Activated naive CD8-positive, alpha-beta T cell treated with anti-CD3 and anti-CD28 coated beads for 36 hours (primary cell): ENCODE data around the gene CCDC171. TPM values are rescaled to one million over a fixed set of nuclear protein-coding genes. Genes with fewer than 3 reads are reported as not detected.

Experiments
- DNase-seq: peaks from one replicate; pipeline ENCODE4 v3.0.0; 2021
- H3K27ac Mint-ChIP-seq: one replicate; pipeline ENCODE4 v1.8.0; 2022; ENCODE audit warnings: mild to moderate bottlenecking, moderate library complexity, mixed read lengths
- H3K27me3 Mint-ChIP-seq: one replicate; pipeline ENCODE4 v1.8.0; 2022; ENCODE audit warnings: mild to moderate bottlenecking, mixed read lengths
- H3K36me3 Mint-ChIP-seq: one replicate; pipeline ENCODE4 v1.8.0; 2021; ENCODE audit warnings: mild to moderate bottlenecking, mixed read lengths
- H3K4me1 Mint-ChIP-seq: one replicate; pipeline ENCODE4 v1.8.0; 2021; ENCODE audit warnings: mixed read lengths
- H3K4me3 Mint-ChIP-seq: one replicate; pipeline ENCODE4 v1.8.0; 2022; ENCODE audit warnings: mild to moderate bottlenecking, moderate library complexity, mixed read lengths
- H3K9me3 Mint-ChIP-seq: one replicate; pipeline ENCODE4 v1.8.0; 2022; ENCODE audit warnings: mixed read lengths
- total RNA-seq, 2 experiments: library from RNA; stranded (reverse); gene quantifications; one replicate each; pipeline ENCODE4 v1.2.3, GENCODE V29; 2021

CCDC171 gene
- total RNA-seq, 2 experiments from 2014 or later = 1.9 to 2.4 TPM

- no peak for DNase-seq
- Mint-ChIP-seq H3K36me3 (no peaks in the 10 kb centered on the region), H3K4me3 (no peak overlapping the region), H3K27me3 (no peaks in the 10 kb centered on the region), H3K9me3 (no peaks in the 10 kb centered on the region), H3K27ac (no peak overlapping the region), H3K4me1 (no peaks in the 10 kb centered on the region)
Measured at GRCh38 chr9:15975101-15975778, 422.4 kb downstream of the CCDC171 start.

DNA sequence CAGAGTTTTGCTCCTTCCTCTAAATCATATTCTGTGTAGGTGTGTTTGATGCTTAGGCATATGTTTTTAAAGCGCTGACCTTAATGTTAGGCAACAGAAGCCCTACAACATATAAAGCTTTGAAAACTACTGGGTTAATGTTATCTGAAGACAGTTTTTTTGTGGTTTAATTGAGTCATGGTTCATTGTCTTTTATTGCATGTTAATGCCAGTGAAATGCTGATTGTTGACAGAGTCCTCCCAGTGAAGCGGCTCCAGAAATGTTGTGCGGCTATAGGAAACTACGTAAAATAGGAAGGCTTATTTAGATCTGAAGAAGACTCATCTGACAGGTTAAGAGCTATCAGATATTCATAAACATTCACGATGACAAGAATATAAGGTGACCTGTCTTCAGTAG is 424.6 kb downstream of the CCDC171 start:
- H3K4me3 Mint-ChIP-seq = no peak overlapping the region
- H3K27ac Mint-ChIP-seq = no peak overlapping the region
- H3K27me3 Mint-ChIP-seq = no peaks in the 10 kb centered on the region
- no peak for DNase-seq
- H3K4me1 Mint-ChIP-seq = no peaks in the 10 kb centered on the region
- no peaks in the 10 kb centered on the region for H3K9me3 Mint-ChIP-seq
- no peaks in the 10 kb centered on the region for H3K36me3 Mint-ChIP-seq

DNA sequence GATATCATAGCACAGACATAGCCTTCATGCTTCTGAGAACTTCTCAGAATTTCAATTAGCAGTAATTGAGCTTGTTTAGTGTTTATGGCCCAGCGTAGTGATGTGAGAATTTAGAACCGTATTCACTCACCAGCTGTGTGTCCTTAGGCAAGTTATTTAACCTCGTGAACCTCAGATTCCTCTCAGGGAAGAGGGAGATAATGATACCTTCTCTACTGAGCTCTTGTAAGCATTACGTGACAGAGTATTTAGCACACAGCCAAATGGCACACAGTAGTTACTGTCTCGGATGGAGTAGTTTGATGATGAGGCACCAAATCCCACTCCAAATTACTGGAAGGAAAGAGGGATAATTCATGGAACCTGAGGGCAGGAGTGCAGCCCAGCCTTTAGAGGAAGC is 429.3 kb downstream of the CCDC171 start:
- H3K4me1 Mint-ChIP-seq = no peaks in the 10 kb centered on the region
- H3K9me3 Mint-ChIP-seq = peaks cover 1% of the 10 kb centered on the region
- no peaks in the 10 kb centered on the region for H3K27me3 Mint-ChIP-seq
- no peak overlapping the region for H3K27ac Mint-ChIP-seq
- H3K4me3 Mint-ChIP-seq = no peak overlapping the region
- DNase-seq = no peak
- H3K36me3 Mint-ChIP-seq = no peaks in the 10 kb centered on the region

DNA sequence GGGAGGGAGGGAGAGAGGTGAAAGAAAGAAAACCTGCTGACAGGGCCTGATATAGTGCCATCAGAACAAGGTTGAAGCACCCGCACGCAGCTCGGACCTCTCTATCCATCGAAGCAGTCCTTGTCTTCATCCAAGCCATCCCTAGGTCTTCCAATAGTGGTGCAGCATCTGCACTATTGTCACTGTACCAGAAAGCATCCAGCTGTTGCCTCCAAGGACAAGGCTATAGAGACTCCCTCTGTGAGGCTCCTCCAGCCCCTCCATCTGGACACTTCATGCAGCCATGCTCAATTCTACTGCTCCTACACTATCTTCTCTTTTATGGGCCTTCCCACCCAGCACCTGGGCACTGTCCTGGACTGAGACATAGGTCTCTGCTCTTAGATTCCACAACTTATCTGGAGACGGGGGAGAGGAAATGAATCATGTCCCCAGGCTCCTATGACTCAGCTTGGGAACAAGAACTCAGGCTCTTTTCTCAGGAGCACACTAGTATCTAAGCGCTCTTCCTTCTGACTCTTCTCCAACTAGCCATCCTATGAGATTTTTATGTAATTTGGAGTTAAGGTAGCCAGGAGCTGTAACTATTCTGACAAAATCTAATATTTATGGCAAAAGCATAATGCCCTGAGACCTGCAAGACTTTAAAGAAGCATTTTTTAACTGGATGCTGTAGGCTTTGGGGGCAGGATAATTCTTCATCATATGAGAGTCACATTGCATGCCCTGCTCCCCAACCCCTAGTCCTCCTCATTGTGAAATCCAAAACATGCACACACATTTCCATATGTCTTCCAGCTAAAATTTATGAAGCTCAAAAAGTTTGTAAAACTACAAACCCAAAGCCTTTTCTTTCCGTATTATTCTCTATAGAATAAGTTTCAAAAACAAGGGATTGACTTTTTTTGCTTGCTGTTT is 446.8 kb downstream of the CCDC171 start:
- Mint-ChIP-seq H3K27me3 (no peaks in the 10 kb centered on the region), H3K4me1 (no peaks in the 10 kb centered on the region), H3K4me3 (no peak overlapping the region), H3K27ac (no peak overlapping the region), H3K9me3 (peaks cover 11% of the 10 kb centered on the region), H3K36me3 (no peaks in the 10 kb centered on the region)
- DNase-seq = no peak

- Mint-ChIP-seq H3K9me3 (peaks cover 3% of the 10 kb centered on the region), H3K36me3 (no peaks in the 10 kb centered on the region), H3K27ac (no peak overlapping the region), H3K4me1 (no peaks in the 10 kb centered on the region), H3K4me3 (no peak overlapping the region), H3K27me3 (no peaks in the 10 kb centered on the region)
- no peak for DNase-seq
Measured at GRCh38 chr9:16000811-16001210, 448.0 kb downstream of the CCDC171 start.

DNA sequence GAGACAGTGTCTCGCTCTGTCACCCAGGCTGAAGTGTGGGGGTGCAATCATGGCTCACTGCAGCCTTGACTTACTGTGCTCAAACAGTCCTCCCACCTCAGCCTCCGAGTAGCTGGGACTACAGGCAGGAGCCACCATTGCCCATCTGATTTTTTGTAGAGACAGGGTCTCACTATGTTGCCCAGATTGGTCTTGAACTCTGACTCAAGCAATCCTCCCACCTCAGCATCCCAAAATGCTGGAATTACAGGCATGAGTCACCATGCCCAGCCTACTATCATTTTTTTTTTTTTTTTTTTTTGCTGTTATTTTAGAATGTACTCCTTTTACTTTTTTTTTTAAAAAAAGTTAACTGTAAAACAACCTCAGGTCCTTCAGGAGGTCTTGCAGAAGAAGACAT is 449.0 kb downstream of the CCDC171 start:
- Mint-ChIP-seq H3K4me1 (no peaks in the 10 kb centered on the region), H3K27me3 (no peaks in the 10 kb centered on the region), H3K4me3 (no peak overlapping the region), H3K27ac (no peak overlapping the region), H3K36me3 (no peaks in the 10 kb centered on the region), H3K9me3 (no peaks in the 10 kb centered on the region)
- DNase-seq = no peak

- Mint-ChIP-seq H3K4me1 (no peaks in the 10 kb centered on the region), H3K27me3 (no peaks in the 10 kb centered on the region), H3K27ac (no peak overlapping the region), H3K4me3 (no peak overlapping the region), H3K9me3 (no peaks in the 10 kb centered on the region), H3K36me3 (no peaks in the 10 kb centered on the region)
- no peak for DNase-seq
Measured at GRCh38 chr9:16002816-16003215, 450.0 kb downstream of the CCDC171 start.

- Mint-ChIP-seq H3K36me3 (no peaks in the 10 kb centered on the region), H3K4me1 (no peaks in the 10 kb centered on the region), H3K9me3 (peaks cover 4% of the 10 kb centered on the region), H3K4me3 (no peak overlapping the region), H3K27me3 (peaks cover 4% of the 10 kb centered on the region), H3K27ac (no peak overlapping the region)
- no peak for DNase-seq
Measured at GRCh38 chr9:16003785-16004184, 450.9 kb downstream of the CCDC171 start.

GRCh38 chr9:16004613-16005012 is 451.8 kb downstream of the CCDC171 start:
- no peak for DNase-seq
- Mint-ChIP-seq H3K9me3 (peaks cover 4% of the 10 kb centered on the region), H3K27ac (no peak overlapping the region), H3K4me3 (no peak overlapping the region), H3K27me3 (peaks cover 4% of the 10 kb centered on the region), H3K36me3 (no peaks in the 10 kb centered on the region), H3K4me1 (no peaks in the 10 kb centered on the region)

- Mint-ChIP-seq H3K9me3 (peaks cover 4% of the 10 kb centered on the region), H3K36me3 (no peaks in the 10 kb centered on the region), H3K4me1 (peaks cover 1% of the 10 kb centered on the region), H3K27me3 (peaks cover 4% of the 10 kb centered on the region), H3K4me3 (no peak overlapping the region), H3K27ac (no peak overlapping the region)
- DNase-seq = no peak
Measured at GRCh38 chr9:16010221-16010620, 457.4 kb downstream of the CCDC171 start.

- Mint-ChIP-seq H3K4me1 (peaks cover 1% of the 10 kb centered on the region), H3K27me3 (peaks cover 4% of the 10 kb centered on the region), H3K27ac (no peak overlapping the region), H3K4me3 (no peak overlapping the region), H3K36me3 (no peaks in the 10 kb centered on the region), H3K9me3 (peaks cover 5% of the 10 kb centered on the region)
- DNase-seq = no peak
Measured at GRCh38 chr9:16012621-16013020, 459.8 kb downstream of the CCDC171 start.

- Mint-ChIP-seq H3K4me3 (no peak overlapping the region), H3K27me3 (peaks cover 3% of the 10 kb centered on the region), H3K9me3 (peaks cover 7% of the 10 kb centered on the region), H3K4me1 (peaks cover 1% of the 10 kb centered on the region), H3K36me3 (no peaks in the 10 kb centered on the region), H3K27ac (no peak overlapping the region)
- no peak for DNase-seq
Measured at GRCh38 chr9:16013366-16013765, 460.5 kb downstream of the CCDC171 start.

DNA sequence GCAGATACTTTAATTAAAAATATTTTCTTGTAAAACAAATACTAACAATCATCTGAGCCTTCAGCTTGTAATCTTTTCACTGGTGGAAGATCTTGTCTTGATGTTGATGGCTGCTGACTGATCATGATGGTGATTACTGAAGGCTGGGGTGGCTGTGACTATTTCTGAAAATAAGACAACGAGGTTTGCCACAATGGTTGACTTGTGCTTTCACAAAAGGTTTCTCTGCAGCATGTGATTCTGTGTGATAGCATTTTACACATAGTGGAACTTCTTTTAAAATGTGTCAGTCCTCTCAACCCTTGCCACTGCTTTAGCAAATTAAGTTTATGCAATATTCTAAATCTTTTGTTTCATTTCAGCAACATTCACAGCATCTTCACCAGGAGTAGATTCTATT is 461.0 kb downstream of the CCDC171 start:
- peaks cover 1% of the 10 kb centered on the region for H3K4me1 Mint-ChIP-seq
- no peak overlapping the region for H3K4me3 Mint-ChIP-seq
- no peaks in the 10 kb centered on the region for H3K36me3 Mint-ChIP-seq
- no peak overlapping the region for H3K27ac Mint-ChIP-seq
- H3K9me3 Mint-ChIP-seq = peaks cover 6% of the 10 kb centered on the region
- no peak for DNase-seq
- H3K27me3 Mint-ChIP-seq = no peaks in the 10 kb centered on the region

DNA sequence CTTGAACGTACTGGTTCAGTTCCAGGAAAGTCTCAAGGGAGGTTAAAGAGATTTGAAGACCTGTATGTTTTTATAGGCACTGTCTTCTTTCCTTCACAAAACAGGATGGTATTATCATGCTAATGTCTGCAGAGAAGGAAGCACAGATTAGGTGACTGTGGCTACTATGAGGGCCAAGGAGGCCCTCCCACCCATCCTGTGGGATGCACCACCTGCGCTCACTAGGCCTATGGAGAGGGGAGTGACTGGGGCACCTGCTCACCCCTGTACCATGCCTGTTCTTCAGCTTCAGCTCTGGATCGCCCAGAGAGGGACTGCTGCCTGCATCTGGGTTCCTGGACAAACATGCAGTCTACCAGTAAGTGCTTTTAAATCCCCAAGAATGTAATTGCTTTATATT is 469.4 kb downstream of the CCDC171 start:
- Mint-ChIP-seq H3K9me3 (peaks cover 10% of the 10 kb centered on the region), H3K36me3 (no peaks in the 10 kb centered on the region), H3K27me3 (no peaks in the 10 kb centered on the region)

GRCh38 chr9:16023446-16023845 is 470.6 kb downstream of the CCDC171 start:
- H3K4me3 Mint-ChIP-seq = no peak overlapping the region
- H3K27me3 Mint-ChIP-seq = no peaks in the 10 kb centered on the region
- no peaks in the 10 kb centered on the region for H3K4me1 Mint-ChIP-seq
- H3K27ac Mint-ChIP-seq = no peak overlapping the region
- H3K9me3 Mint-ChIP-seq = peaks cover 4% of the 10 kb centered on the region
- no peak for DNase-seq
- H3K36me3 Mint-ChIP-seq = no peaks in the 10 kb centered on the region

More for the DNA sequence above, 469.4 kb downstream of the CCDC171 start:
- Mint-ChIP-seq H3K4me1 (no peaks in the 10 kb centered on the region), H3K4me3 (no peak overlapping the region), H3K27ac (no peak overlapping the region)
- DNase-seq = no peak
